OCI-LY7 (cell line): Measurements from ENCODE around the gene PDCD6IP. TPM values are rescaled to one million over a fixed set of nuclear protein-coding genes. Genes with fewer than 3 reads are reported as not detected.

Experiments used
- BruUV-seq: library from RNA; stranded (reverse); fragments of 400-500 nt; replicated peaks from 2 replicates; lab custom pipeline; 2021; lab: Mats Ljungman, UMichigan
- CTCF ChIA-PET: fragments of 300-600 bp; sonication (Branson Sonifier 250); formaldehyde crosslinking; loops from one replicate; lab custom pipeline; 2022; ENCODE audit warnings: antibody characterized with exemption; ENCODE audit not compliant: unreplicated experiment; lab: Charles Lee
- POLR2A ChIA-PET: fragments of 300-600 bp; sonication (Branson Sonifier 250); formaldehyde crosslinking; loops from one replicate; lab custom pipeline; 2022; ENCODE audit warnings: antibody characterized with exemption; lab: Charles Lee
- DNase-seq: peaks from one replicate; pipeline ENCODE4 v3.0.0-alpha.2; 2015; ENCODE audit warnings: low spot score
- H2AFZ ChIP-seq: fragments of 200-600 bp; sonication (generic), shearing (Covaris generic); 2 replicates; pipeline ENCODE4 v1.6.1; 2014; ENCODE audit warnings: mild to moderate bottlenecking, antibody characterized with exemption, low read length, moderate library complexity
- H3K27ac ChIP-seq: fragments of 200-600 bp; sonication (generic); 2 replicates; pipeline ENCODE4 v1.5.1; 2014; ENCODE audit warnings: mixed run types, low read depth, mild to moderate bottlenecking, moderate library complexity, low read length, inconsistent platforms; ENCODE audit not compliant: poor library complexity, severe bottlenecking
- H3K36me3 ChIP-seq: fragments of 200-600 bp; sonication (generic); 2 replicates; pipeline ENCODE4 v1.6.1; 2014; ENCODE audit warnings: mild to moderate bottlenecking, antibody characterized with exemption, low read length, moderate library complexity, mixed read lengths; ENCODE audit not compliant: insufficient read depth
- H3K4me1 ChIP-seq: fragments of 200-600 bp; sonication (generic); 2 replicates; pipeline ENCODE4 v1.5.1; 2014; ENCODE audit warnings: mild to moderate bottlenecking, low read length; ENCODE audit not compliant: insufficient read depth, poor library complexity, severe bottlenecking
- H3K4me2 ChIP-seq: fragments of 200-600 bp; sonication (generic); 2 replicates; pipeline ENCODE4 v1.6.1; 2014; ENCODE audit warnings: mild to moderate bottlenecking, low read length
- H3K4me3 ChIP-seq: fragments of 200-600 bp; sonication (generic); 2 replicates; pipeline ENCODE4 v1.5.1; 2014; ENCODE audit warnings: mild to moderate bottlenecking, low read depth, low read length; ENCODE audit not compliant: poor library complexity, severe bottlenecking
- H3K79me2 ChIP-seq: fragments of 200-600 bp; sonication (generic); 2 replicates; pipeline ENCODE4 v1.6.1; 2016; ENCODE audit warnings: low read depth, mild to moderate bottlenecking, low read length, moderate library complexity, mixed read lengths; ENCODE audit not compliant: insufficient read depth
- H3K9me2 ChIP-seq: fragments of 200-600 bp; sonication (generic); 2 replicates; pipeline ENCODE4 v1.6.1; 2016; ENCODE audit warnings: mild to moderate bottlenecking, low read length, mixed read lengths; ENCODE audit not compliant: insufficient read depth
- H3K9me3 ChIP-seq: fragments of 200-600 bp; sonication (generic); 2 replicates; pipeline ENCODE4 v1.6.1; 2014; ENCODE audit warnings: mild to moderate bottlenecking, mixed run types, low read length, mixed read lengths
- H4K20me1 ChIP-seq: fragments of 200-600 bp; sonication (generic); 2 replicates; pipeline ENCODE4 v1.6.1; 2014; ENCODE audit warnings: mild to moderate bottlenecking, antibody characterized with exemption, low read length, moderate library complexity, mixed read lengths; ENCODE audit not compliant: insufficient read depth
- CTCF ChIP-seq: fragments of 200-600 bp; sonication (generic); conservative IDR thresholded peaks from 2 replicates; pipeline ENCODE4 v1.5.1; 2014; ENCODE audit warnings: mild to moderate bottlenecking, antibody characterized with exemption, low read length, moderate library complexity, mixed read lengths
- EZH2phosphoT487 ChIP-seq: fragments of 200-600 bp; sonication (generic); IDR thresholded peaks from 2 replicates; pipeline ENCODE4 v1.6.1; 2018; ENCODE audit warnings: low read depth, borderline replicate concordance, mild to moderate bottlenecking, mixed run types, antibody characterized with exemption, low read length, moderate library complexity, mixed read lengths
- intact Hi-C: fragments of 100-400 bp; cut with micrococcal nuclease; formaldehyde crosslinking; loops from one replicate; pipeline ENCODE4 v1.10.0; 2022; ENCODE audit not compliant: unreplicated experiment
- total RNA-seq, 2 experiments: library from RNA; depleted of rRNA in 1 of 2; stranded (reverse); fragments of >200 nt in 1 of 2; shearing (Covaris generic) in 1 of 2; gene quantifications; 2 replicates each; pipeline ENCODE4 v1.2.3, GENCODE V29; 2014 to 2022

The PDCD6IP gene
- total RNA-seq, 2 experiments from 2014 or later = 75.5 to 216 TPM

DNA sequence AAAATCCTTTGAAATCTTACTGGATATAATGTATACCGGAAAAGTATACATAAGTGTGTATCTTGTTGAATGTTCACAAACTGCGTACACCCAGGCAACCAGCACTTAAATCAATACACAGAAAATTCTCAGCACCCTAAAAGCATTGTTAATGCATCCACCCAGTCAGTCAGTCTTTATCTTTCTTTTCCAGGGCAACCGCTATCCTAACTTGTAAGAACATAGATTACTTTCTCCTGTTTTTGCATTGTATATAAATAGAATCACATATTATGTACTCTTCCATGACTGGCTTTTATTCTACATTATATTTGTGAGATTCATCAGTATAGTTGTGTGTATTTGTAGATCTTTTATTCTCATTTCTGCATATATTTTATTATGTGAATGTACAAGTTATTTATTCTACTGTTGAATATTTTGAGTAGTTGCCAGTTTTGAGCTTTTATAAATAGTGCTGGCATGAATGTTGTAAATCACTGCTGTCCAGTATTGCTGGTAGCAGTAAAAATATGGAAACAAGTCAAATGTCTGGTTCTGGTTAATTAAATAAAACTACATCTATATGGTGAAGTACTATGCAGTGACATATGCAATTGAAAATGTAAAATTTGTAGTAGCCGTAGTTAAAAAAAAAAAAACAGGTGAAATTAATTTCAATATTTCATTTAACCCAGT, 62.1 kb downstream of the PDCD6IP start:
- intact Hi-C loops = no loop called here
- CTCF ChIA-PET = no interaction called here
- BruUV-seq = no TSS peak

DNA sequence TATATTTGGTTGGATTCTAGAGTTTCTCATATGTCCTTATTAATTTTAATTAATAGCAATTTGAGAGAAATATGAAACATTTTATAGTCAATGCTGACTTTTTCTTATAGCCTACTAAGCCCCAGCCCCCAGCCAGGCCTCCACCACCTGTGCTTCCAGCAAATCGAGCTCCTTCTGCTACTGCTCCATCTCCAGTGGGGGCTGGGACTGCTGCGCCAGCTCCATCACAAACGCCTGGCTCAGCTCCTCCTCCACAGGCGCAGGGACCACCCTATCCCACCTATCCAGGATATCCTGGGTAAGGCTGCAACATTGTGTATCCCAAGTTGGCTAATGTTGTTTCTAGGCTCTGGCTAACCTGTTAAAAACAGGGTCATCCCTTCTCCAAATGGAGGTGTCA, 66.7 kb downstream of the PDCD6IP start:
- Histone ChIP-seq H3K27ac (no peak overlapping the region), H3K4me2 (no peak overlapping the region), H3K9me3 (no peaks in the 10 kb centered on the region), H3K4me3 (no peak overlapping the region), H4K20me1 (no peaks in the 10 kb centered on the region), H3K9me2 (no peaks in the 10 kb centered on the region), H3K36me3 (peaks cover 68% of the 10 kb centered on the region), H3K79me2 (no peaks in the 10 kb centered on the region), H2AFZ (no peak overlapping the region), H3K4me1 (no peaks in the 10 kb centered on the region)
- BruUV-seq = no TSS peak
- ChIA-PET CTCF (no interaction called here), POLR2A (no interaction called here)
- DNase-seq = no peak
- TF ChIP-seq EZH2phosphoT487 (no peak), CTCF (no peak)
- intact Hi-C loops = no loop called here

More for the DNA sequence above, 62.1 kb downstream of the PDCD6IP start:
- POLR2A ChIA-PET = interaction anchor here (0.6 to 1.5 kb wide), 4 partner anchors 12 to 437 kb away, joined by 3 to 6 read pairs (median 3); partner anchors contain the start of gene UBP1
- H2AFZ ChIP-seq = no peak overlapping the region
- no peaks in the 10 kb centered on the region for H4K20me1 ChIP-seq
- no peaks in the 10 kb centered on the region for H3K9me2 ChIP-seq
- TF ChIP-seq CTCF (no peak), EZH2phosphoT487 (no peak)
- no peak overlapping the region for H3K4me2 ChIP-seq
- H3K27ac ChIP-seq = no peak overlapping the region
- H3K36me3 ChIP-seq = peaks cover 76% of the 10 kb centered on the region
- no peaks in the 10 kb centered on the region for H3K9me3 ChIP-seq
- DNase-seq = no peak
- H3K79me2 ChIP-seq = no peaks in the 10 kb centered on the region
- H3K4me1 ChIP-seq = no peaks in the 10 kb centered on the region
- no peak overlapping the region for H3K4me3 ChIP-seq

GRCh38 chr3:33868309-33868708, 69.9 kb downstream of the PDCD6IP start:
- H4K20me1 ChIP-seq = no peaks in the 10 kb centered on the region
- TF ChIP-seq CTCF (no peak), EZH2phosphoT487 (no peak)
- no peaks in the 10 kb centered on the region for H3K9me2 ChIP-seq
- no peak overlapping the region for H3K4me2 ChIP-seq
- ChIA-PET POLR2A (no interaction called here), CTCF (no interaction called here)
- DNase-seq = no peak
- H3K4me1 ChIP-seq = no peaks in the 10 kb centered on the region
- no TSS peak for BruUV-seq
- no peak overlapping the region for H2AFZ ChIP-seq
- no peaks in the 10 kb centered on the region for H3K79me2 ChIP-seq
- peaks cover 48% of the 10 kb centered on the region for H3K36me3 ChIP-seq
- H3K27ac ChIP-seq = no peak overlapping the region
- no peak overlapping the region for H3K4me3 ChIP-seq
- H3K9me3 ChIP-seq = no peaks in the 10 kb centered on the region
- intact Hi-C loops = no loop called here
